ENCODE data around the gene PDE6B. TPM values are rescaled to one million over a fixed set of nuclear protein-coding genes. Genes with fewer than 3 reads are reported as not detected.
A peak's percentile ranks its signal among the peaks of the same experiment; 100 is the strongest.

Gene PDE6B
- total and polyA plus RNA-seq, 2 of the 13 experiments (the other 11 are each of a cell fraction or from before 2014, with no cell fraction given), result 0.38 to 0.40 TPM

- TF ChIP-seq HNRNPK (IDR thresholded peaks at IDR 0.05; ENCODE audit: low read depth, low read length, poor library complexity, severe bottlenecking) (no peak), BORCS8-MEF2B (CRISPR knock-in tag; IDR thresholded peaks at IDR 0.05) (no peak), BRF2 (CRISPR knock-in tag; IDR thresholded peaks at IDR 0.05) (no peak), ZNF124 (CRISPR knock-in tag; IDR thresholded peaks at IDR 0.05) (no peak), EHMT2 (IDR thresholded peaks at IDR 0.05; ENCODE audit: borderline replicate concordance, low read depth, low read length) (no peak), CENPX (CRISPR knock-in tag; IDR thresholded peaks at IDR 0.05) (no peak), YEATS2 (CRISPR knock-in tag; IDR thresholded peaks at IDR 0.05; ENCODE audit: borderline replicate concordance) (no peak), NONO (IDR thresholded peaks at IDR 0.05) (no peak), NONO (CRISPR knock-in tag; conservative IDR thresholded peaks at IDR 0.05) (peak; percentile 39), RARG (CRISPR knock-in tag; IDR thresholded peaks at IDR 0.05; ENCODE audit: low read depth) (no peak), KLF12 (CRISPR knock-in tag; IDR thresholded peaks at IDR 0.05; ENCODE audit: borderline replicate concordance) (peak; percentile 69; the same call in 1 of the 2 replicates), ZNF335 (CRISPR knock-in tag; IDR thresholded peaks at IDR 0.05) (no peak), E2F2 (CRISPR knock-in tag; IDR thresholded peaks at IDR 0.05; ENCODE audit: borderline replicate concordance) (no peak), ZFP41 (CRISPR knock-in tag; IDR thresholded peaks at IDR 0.05; ENCODE audit: borderline replicate concordance) (no peak), GATA4 (IDR thresholded peaks at IDR 0.05; ENCODE audit: borderline replicate concordance, low read depth) (0 out of 2 replicates have a peak, but pooled peaks have one; percentile 41), CTCF (CRISPR knock-in tag; IDR thresholded peaks at IDR 0.05) (peak; percentile 19; the same call in 1 of the 2 replicates), ETV6 (CRISPR knock-in tag; conservative IDR thresholded peaks at IDR 0.05) (no peak; the same call in 1 of the 2 replicates), SALL2 (CRISPR knock-in tag; IDR thresholded peaks at IDR 0.05) (peak; percentile 13), HDAC1 (CRISPR knock-in tag; IDR thresholded peaks at IDR 0.05) (no peak), ZNF143 (CRISPR knock-in tag; IDR thresholded peaks at IDR 0.05) (peak; percentile 30; the same call in 1 of the 2 replicates), TCF12 (IDR thresholded peaks at IDR 0.05) (no peak), TCF12 (CRISPR knock-in tag; IDR thresholded peaks at IDR 0.05) (peak; percentile 70; the same call in 1 of the 2 replicates), ZNF101 (CRISPR knock-in tag; IDR thresholded peaks at IDR 0.05; ENCODE audit: borderline replicate concordance, low read depth) (no peak), SRSF4 (IDR thresholded peaks at IDR 0.05; ENCODE audit: low read depth, low read length, poor library complexity, severe bottlenecking) (no peak), ZNF264 (CRISPR knock-in tag; IDR thresholded peaks at IDR 0.05) (0 out of 2 replicates have a peak, but pooled peaks have one; percentile 17)
Observed at GRCh38 chr4:687048-687970, 61.9 kb downstream of the PDE6B start (continued).
